ENCODE measurements around the gene MAP2K7.
A peak's percentile ranks its signal among the peaks of the same experiment; 100 is the strongest.

Gene MAP2K7

DNA sequence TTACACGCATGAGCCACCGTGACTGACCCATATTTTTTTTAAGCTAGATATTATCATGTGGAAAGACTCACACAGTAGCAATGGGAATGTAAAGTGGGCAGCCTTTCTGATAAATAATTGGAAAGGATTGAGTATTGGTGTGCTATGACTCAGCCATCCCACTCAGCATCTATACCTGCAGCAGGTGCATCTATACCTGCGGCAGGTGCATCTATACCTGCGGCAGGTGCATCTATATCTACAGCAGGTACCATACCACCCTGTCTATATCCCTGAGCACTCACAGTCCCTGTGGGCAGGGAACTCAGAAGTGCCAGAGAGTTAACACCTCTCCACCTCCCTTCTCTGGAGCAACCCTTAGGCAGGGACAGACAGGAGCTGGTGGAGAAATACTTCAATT lies 20.6 kb upstream of the MAP2K7 start:
- no peak for DNase-seq (ENCODE audit: low read depth, low spot score)

DNA sequence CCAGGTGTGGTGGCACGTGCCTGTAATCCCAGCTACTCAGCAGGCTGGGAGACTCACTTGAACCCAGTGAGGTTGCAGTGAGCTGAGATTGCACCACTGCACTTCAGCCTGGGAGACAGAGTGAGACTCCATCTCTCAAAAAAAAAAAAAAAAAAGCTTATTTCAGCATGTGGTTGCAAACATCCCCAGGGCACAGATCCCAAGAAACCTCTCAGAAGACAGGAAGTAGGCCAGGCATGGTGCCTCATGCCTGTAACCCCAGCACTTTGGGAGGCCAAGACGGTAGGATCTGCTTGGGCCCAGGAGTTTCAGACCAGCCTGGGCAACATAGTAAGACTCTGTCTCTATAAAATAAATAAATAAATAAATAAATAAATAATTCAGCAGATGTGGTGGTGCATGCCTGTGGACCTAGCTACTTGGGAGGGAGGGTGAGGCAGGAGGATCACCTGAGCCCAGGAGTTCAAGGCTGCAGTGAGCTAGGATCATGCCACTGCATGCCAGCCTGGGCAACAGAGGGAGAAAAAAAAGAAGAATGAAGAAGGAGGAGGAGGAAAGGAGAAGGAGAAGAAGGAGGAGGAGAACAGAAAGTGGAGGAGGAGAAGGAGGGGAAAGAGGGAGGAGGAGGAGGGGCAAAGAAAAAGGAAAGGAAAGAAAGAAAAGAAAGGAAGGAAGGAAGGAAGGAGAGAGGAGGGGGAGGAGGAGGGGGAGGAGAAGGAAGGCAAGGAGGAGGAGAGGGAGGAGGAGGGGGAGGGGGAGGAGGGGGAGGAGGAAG lies 19.7 kb upstream of the MAP2K7 start:
- DNase-seq (ENCODE audit: low read depth, low spot score): no peak

DNA sequence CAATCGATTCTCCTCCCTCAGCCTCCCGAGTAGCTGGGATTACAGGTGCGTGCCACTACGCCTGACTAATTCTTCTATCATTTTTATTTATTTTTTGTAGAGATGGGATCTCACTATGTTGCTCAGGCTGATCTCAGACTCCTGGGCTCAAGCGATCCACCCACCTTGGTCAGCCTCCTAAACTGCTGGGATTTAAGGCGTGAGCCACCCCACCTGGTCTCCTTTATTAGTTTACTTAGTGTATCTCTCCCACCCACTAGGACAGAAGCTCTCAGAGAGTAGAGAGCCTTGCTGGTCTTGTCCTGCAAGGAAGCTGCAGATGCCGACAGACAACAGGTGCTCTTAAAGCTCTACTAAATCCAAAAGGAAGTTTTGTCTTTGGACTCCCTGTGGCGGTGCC lies 17.9 kb upstream of the MAP2K7 start:
- DNase-seq (ENCODE audit: low read depth, low spot score): no peak

DNA sequence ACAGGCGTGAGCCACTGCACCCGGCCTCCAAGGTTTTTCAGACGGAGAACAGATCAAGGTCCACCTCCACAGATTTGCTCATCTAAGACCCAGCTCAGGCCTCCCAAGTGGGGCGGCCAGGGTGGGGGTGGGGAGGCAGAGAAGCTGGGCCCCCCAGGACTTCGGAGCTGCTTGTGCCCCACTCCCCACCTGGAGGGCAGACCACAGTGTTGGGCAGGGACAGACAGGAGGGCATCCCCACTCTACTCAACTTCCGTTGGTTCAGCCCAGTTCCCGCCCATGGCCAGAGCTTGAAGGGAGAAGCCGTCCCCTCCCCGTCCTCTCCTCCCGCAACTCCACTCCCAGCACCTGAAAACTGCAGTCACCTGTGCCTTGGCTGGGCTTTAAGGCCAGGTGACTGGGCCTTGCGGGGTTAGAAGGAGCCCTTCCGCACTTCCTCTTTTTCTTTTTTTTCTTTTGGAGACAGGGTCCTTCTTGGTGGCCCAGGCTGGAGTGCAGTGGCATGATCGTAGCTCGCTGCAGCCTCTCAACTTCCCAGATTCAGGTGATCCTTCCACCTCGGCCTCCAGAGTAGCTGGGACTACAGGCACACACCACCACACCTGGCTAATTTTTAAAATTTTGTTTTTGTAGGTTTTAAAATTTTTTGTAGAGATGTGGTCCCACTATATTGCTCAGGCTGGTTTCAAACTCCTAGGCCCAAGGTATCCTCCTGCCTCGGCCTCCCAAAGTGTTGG lies 16.1 kb upstream of the MAP2K7 start:
- no peak for DNase-seq (ENCODE audit: low read depth, low spot score)

DNA sequence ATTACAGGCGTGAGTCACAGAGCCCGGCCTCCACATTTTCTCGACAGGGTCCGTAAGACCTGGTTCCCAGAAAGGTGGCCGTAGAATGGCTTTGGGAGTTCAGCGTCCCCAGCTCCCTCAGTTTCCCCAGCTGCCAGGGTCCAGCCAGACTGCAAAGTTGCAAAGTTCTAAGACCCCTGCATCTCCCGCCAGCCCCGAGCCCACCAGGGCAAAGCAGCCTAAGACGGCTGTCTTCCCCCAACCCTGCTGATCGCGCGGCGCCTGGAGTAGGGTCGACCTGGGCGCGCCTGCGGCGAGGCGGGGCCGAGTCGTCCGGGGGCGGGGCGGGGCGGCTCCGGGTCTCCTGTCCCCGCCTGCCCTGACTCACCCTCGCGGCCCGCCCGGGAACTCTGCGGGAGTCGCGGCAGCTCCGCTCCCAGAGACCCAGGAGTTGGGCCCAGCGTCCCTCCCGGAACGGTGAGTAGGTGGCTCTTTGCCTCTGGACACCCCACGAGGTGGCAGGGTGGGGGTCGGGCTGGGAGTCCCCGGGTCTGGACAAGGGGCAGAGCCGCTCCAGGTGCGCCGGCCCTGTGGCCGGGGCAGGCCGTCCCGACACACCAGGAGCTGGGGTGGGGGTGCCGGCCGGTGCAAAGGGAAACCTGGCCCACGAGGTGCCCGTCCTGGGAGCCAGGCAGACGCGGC lies 15.4 kb upstream of the MAP2K7 start, which contains the start of gene LRRC8E:
Gene LRRC8E (plus strand): TSS at position 366 of the 681 bp plus-strand sequence. CDS start 7,094 bp downstream, outside the sequence.
- peak; percentile 92 for DNase-seq (ENCODE audit: low read depth, low spot score)

DNA sequence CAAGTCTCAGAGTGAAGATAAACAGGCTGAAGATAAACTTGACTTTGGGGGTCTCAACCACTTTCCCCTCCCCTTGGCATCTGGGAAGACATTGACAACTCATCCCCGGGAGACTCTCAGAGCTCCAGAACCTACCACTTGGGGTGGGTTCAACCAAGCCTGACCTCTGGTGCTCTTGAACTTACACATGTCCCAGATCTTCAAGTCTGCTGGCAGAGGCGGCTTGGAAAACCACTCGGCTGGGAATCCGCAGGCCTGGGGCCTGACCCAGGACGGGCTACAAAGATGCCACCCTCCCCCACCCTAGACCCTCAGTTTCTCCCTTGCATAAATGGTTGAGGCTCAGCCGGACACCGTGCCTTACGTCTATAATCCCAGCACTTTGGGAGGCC lies 14.9 kb upstream of the MAP2K7 start:
- no peak for DNase-seq (ENCODE audit: low read depth, low spot score)

DNA sequence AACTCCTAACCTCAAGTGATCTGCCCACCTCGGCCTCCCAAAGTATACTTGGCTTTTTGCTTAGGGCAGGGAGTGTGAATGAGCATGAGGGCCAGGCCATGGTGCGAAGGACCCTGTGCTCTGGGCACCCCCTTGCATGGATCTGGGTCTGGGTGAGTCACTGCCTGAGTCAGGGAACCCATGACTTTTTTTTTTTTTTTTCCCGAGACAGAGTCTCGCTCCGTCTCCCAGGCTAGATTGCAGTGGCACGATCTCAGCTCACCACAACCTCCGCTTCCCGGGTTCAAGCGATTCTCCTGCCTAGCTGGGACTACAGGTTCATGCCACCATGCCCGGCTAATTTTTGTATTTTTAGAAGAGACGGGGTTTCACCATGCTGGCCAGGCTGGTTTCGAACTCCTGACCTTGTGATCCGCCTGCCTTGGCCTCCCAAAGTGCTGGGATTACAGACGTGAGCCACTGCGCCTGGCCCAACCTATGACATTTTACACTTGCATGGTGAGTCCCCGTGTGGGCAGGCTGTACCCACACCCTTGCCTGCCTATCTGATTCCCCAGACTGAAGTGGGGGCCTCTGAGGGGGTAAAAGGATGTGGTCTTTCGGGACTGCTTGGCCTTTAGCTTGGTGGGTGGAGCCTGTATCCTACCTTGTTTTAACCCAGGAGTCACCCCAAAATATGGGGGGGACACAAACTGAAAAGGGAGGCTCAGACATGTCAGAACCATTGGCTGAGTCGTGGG lies 10.1 kb upstream of the MAP2K7 start:
- DNase-seq (ENCODE audit: low read depth, low spot score): peak; percentile 76

DNA sequence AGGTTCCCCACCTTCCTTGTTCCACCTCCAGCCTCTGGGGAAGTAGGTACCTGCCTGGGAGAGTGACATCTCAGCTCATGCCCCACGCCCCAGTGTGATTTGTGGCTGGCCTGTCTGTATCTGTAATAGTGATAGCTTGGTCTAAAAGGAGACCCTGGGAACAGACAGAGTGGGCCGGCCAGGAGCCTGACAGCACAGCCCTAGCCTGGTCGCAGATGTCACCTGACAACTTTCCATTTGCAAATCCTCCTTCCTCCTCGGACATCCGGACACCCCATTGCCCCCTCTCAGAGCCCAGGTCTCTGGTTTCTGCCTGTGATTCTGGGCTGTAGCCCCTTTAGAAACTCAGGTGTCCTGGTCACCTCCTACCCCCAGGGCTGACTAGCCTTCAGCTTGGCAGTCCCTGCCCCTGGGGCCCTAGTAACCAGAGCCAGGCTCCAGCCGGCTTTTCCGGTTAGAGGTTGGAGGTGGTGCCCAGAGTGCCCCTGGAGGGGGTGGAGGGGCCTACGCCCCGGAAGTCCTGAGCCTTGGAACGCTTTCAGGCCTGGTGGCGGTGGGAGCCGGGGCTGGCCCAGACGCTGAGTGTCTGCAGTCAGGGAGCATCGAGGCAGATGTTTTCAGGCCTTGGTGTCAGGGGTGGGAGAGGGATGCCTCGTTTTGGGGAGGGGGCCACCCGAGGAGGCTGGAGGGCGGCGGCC lies 8.9 kb upstream of the MAP2K7 start:
- no peak for DNase-seq (ENCODE audit: low read depth, low spot score)

DNA sequence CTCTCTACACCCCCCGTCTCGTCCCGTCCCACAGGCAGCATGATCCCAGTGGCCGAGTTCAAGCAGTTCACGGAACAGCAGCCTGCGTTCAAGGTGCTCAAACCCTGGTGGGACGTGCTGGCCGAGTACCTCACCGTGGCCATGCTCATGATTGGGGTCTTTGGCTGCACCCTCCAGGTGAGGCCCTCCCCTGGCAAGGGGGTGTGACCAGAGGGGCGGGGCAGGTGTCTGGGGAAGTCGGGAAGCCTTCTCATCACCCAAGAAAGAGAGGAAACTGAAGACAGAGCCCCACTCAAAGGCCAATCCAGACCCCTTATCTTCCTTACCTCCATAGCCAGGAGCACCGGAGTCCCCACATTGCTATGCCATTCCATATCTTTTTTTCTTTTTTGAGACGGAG lies 8.1 kb upstream of the MAP2K7 start:
- no peak for DNase-seq (ENCODE audit: low read depth, low spot score)

DNA sequence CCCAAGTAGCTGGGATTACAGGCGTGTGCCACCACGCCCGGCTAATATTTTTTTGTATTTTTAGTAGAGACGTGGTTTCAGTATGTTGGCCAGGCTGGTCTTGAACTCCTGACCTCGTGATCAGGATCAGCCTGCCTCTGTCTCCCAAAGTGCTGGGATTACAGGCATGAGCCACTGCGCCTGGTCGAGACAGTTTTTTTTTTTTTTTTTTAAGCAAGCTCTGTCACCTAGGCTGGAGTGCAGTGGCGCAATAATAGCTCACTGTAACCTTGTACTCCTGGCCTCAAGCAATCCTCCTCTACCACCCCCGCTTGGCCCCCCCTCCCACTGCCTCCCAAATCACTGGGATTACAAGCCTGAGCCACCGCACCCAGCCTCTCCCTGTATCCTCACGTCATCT lies 6.4 kb upstream of the MAP2K7 start:
- no peak for DNase-seq (ENCODE audit: low read depth, low spot score)

DNA sequence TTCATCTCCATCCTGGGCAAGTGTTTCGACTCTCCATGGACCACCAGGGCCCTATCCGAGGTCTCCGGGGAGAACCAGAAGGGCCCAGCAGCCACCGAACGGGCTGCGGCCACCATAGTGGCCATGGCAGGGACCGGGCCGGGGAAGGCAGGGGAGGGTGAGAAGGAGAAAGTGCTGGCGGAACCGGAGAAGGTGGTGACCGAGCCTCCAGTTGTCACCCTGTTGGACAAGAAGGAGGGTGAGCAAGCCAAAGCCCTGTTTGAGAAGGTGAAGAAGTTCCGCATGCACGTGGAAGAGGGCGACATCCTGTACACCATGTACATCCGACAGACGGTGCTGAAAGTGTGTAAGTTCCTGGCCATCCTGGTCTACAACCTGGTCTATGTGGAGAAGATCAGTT lies 4.7 kb upstream of the MAP2K7 start:
- DNase-seq (ENCODE audit: low read depth, low spot score): no peak

DNA sequence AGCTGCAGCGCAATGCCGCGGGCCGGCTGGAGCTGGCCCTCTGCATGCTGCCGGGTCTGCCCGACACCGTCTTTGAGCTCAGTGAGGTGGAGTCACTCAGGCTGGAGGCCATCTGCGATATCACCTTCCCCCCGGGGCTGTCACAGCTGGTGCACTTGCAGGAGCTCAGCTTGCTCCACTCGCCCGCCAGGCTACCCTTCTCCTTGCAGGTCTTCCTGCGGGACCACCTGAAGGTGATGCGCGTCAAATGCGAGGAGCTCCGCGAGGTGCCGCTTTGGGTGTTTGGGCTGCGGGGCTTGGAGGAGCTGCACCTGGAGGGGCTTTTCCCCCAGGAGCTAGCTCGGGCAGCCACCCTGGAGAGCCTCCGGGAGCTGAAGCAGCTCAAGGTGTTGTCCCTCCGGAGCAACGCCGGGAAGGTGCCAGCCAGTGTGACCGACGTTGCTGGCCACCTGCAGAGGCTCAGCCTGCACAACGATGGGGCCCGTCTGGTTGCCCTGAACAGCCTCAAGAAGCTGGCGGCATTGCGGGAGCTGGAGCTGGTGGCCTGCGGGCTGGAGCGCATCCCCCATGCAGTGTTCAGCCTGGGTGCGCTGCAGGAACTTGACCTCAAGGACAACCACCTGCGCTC lies 3.8 kb upstream of the MAP2K7 start:
- no peak for DNase-seq (ENCODE audit: low read depth, low spot score)

DNA sequence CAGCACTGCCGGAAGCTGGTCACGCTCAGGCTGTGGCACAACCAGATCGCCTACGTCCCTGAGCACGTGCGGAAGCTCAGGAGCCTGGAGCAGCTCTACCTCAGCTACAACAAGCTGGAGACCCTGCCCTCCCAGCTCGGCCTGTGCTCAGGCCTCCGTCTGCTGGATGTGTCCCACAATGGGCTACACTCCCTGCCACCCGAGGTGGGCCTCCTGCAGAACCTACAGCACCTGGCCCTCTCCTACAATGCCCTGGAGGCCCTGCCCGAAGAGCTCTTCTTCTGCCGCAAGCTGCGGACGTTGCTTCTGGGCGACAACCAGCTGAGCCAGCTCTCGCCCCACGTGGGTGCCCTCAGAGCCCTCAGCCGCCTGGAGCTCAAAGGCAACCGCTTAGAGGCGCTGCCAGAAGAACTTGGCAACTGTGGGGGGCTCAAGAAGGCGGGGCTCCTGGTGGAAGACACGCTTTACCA lies 3.2 kb upstream of the MAP2K7 start:
- no peak for DNase-seq (ENCODE audit: low read depth, low spot score)

DNA sequence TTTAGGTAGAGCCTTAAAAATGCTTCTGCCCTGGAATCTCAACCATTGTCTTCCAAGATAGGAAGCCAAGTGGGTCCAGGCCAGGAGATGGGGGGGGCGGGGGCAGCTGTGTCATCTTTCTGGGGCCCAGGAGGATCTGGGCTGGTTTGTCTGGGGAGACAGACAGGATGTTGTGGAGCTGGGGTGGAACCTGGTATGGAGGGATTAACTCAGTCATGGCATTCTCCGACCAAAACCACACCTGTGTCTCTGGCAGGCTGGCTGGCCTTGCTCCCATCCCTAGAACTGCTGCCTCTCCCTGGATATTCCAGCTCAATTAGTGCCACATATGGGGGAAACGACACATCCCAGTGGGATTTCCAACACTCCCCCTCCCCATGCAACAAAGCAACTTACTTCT lies 2.7 kb upstream of the MAP2K7 start:
- DNase-seq (ENCODE audit: low read depth, low spot score): no peak

DNA sequence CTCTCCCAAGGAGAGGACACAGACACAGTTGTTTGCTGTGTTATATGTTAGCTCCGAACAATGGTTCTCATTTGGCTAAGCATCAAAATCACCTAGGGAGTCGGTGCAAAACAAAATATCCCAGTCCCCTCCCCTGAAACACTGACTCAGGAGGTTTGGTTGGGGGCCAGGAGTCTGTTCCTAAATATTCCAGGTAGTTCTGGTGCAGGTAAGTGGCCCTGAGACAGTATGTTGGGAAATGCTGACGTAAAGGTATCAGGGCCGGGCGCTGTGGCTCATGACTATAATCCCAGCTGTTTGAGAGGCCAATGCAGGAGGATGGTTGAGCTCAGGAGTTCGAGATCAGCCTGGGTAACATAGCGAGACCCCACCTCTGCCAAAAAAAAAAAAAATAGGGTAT lies 2.3 kb upstream of the MAP2K7 start:
- DNase-seq (ENCODE audit: low read depth, low spot score): no peak

DNA sequence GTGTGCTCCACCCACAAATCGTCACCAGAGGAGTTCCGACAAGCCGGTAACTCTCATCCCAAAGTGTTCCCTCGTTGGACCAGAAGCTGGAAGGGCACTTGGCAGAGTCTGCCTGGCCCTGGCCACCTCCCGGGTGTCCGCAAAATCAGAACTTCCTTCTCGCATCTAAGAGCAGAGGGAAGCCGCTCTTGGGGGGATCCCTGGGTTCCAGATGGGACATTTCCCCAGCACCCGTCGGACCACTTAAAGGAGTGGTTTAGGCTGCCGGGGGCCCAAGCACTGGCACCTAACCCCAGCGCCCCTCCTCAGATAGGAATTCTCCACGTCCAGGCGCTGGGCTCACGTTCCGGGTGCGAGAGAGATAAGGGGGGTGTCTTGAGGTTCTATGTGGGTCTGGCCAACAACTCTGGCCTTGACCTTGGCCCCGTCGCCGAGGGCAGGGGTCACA lies 857 bp upstream of the MAP2K7 start:
- no peak for DNase-seq (ENCODE audit: low read depth, low spot score)

DNA sequence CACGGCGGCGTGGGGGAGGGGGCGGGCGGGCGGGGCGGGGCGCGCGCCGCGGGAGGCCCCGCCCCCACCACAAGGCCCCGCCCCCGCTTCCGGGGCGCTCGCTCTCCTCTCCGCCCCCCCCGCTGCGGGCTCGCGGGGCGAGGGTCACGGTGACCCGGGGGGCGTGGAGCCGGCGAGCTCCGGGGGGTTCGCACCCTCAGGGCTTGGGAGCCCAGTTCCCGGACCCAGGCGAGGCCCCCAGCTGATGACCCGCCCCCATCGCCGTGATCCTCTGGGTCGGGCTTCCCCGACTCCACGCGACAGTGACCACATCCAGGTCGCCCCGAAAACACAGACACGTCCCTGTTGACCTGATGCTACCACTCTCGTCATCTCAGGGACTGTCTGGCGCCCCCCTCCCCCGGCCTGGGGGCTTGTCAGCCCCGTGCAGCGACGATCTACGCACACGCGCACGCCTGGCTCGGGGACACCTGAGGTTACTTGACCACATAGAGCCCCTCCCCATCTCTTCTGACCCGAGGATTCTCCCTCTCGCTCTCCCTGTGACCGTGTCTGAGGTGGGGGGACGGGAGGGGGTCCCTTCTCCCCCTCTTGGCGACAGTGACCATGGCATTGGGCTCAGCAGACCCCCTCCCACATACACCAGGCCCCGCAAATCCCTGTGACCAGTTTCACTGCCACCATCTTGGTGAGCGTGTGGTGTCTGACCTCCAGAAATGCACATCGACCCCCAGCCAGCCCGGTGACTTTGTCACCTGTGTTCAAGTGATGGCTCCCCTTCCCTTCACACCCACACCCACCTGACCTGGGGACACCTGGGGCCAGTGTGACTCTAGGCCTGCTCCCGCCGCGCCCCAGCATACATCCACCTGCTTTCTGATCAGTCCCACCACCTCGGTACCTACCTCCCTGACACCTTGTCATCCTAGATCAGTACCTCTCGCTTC lies 670 bp downstream of the MAP2K7 start:
- no peak for DNase-seq (ENCODE audit: low read depth, low spot score)

DNA sequence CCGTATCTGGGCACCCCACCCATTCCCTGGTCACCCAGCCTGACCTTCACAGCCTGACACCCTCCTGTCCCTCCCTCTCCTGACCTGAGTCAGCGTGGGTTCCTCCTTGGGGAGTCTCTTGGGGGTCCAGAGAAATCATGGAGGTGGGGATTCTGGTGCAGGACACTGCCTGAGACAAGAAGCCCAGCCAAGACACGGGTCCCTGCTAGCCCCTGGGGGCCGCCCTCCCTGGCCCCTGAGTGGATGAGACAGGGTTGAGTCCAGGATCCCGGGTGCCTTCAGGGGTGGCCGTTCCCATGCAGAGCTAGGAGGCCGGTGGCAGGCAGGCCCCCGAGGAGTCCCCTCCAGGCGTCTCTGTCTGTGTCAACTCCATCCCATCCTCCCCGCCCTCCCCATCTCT lies 1.6 kb downstream of the MAP2K7 start:
- no peak for DNase-seq (ENCODE audit: low read depth, low spot score)

DNA sequence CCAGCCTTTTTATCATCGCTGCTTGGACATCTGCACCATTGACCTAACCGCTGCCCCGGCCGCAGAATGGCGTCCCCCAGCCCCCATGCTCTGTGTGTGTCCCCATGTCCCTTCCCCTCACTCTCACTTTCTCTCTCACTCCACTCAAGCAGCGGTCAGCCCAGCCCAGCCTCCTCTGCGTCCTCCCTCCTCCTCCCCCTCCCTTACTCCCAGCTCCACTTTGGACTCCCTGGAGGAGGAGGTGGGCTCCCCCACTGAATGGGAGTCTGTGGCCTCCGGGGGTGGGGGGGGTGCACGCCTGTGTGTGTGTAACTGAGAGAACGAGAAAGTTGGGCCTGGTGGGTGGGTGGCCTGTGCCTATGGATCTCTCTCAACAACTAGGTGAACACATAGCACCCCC lies 2.2 kb downstream of the MAP2K7 start:
- no peak for DNase-seq (ENCODE audit: low read depth, low spot score)

DNA sequence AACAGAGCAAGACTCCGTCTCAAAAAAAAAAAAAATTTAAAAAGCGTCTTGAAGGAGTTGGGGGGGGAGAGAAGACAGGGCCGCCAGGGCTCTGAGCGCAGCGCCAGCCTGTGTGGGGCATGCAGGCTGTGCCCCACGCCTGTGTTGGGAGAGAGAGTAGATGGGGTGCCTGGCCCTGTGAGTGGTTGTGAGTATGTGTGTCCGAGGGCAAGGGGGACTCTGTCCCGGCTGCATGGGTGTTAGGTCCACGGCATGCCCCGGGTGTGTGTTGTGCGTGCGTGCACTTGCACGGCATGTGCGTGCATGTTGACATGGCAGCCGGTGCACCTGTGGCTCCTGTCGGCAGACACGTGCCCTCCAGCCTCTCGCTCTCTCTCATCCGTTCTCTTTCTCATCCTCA lies 3.4 kb downstream of the MAP2K7 start:
- no peak for DNase-seq (ENCODE audit: low read depth, low spot score)
